Testis (tissue), 3 donors: ENCODE results near the gene PRKAR1B. TPM values are rescaled to one million over a fixed set of nuclear protein-coding genes. Genes with fewer than 3 reads are reported as not detected.

Source experiments
- DNase-seq: peaks from one replicate; pipeline ENCODE4 v3.0.0-alpha.2; 2019
- H3K27ac ChIP-seq, 2 donors: fragments of 200-600 bp; sonication (generic); one replicate each; pipeline ENCODE4 v1.5.1; 2019
- H3K27me3 ChIP-seq: fragments of 200-600 bp; sonication (generic); one replicate; pipeline ENCODE4 v1.5.1; 2019
- H3K36me3 ChIP-seq: fragments of 200-600 bp; sonication (generic); one replicate; pipeline ENCODE4 v1.5.1; 2017; ENCODE audit warnings: low read depth; ENCODE audit errors: missing control alignments
- H3K4me1 ChIP-seq: fragments of 200-600 bp; sonication (generic); one replicate; pipeline ENCODE4 v1.5.1; 2019
- H3K4me3 ChIP-seq, 2 donors: fragments of 200-600 bp; sonication (generic); one replicate each; pipeline ENCODE4 v1.5.1; 2017 to 2019
- H3K9me3 ChIP-seq: fragments of 200-600 bp; sonication (generic); one replicate; pipeline ENCODE4 v1.5.1; 2017
- CTCF ChIP-seq, 3 experiments: fragments of 450-650 bp in 2 of 3; fragments of 200-600 bp in 1 of 3; sonication (generic) in 1 of 3; IDR thresholded peaks; one replicate each; pipeline ENCODE4 v1.5.1; 2016 to 2019; ENCODE audit warnings: antibody characterized with exemption in 3 of 3, mild to moderate bottlenecking in 2 of 3, moderate library complexity in 1 of 3
- POLR2A ChIP-seq: fragments of 450-650 bp; IDR thresholded peaks from one replicate; pipeline ENCODE4 v1.6.1; 2017; ENCODE audit warnings: antibody characterized with exemption, mild to moderate bottlenecking, moderate library complexity
- WGBS, 2 donors: methylation state at CpG; one replicate each; pipeline ENCODE4 v1.1.5; 2018; 5-methylcytosine and 5-hydroxymethylcytosine counted together
- intact Hi-C: fragments of 100-400 bp; cut with DNase I; formaldehyde crosslinking; loops from one replicate; pipeline ENCODE4 v1.15.1; 2023; ENCODE audit warnings: low total_unique reads
- polyA plus RNA-seq: library from polyadenylated mRNA; stranded (reverse); fragments of 350-450 nt; fragmentation: Illumina TruSeq; extraction: RNeasy Lipid Tissue Mini Kit (QIAGEN cat#74804); gene quantifications from one replicate; pipeline ENCODE4 v1.2.3, GENCODE V29; 2014; ENCODE audit warnings: low read depth, low replicate concordance; ENCODE audit not compliant: insufficient read depth
- total RNA-seq, 2 donors: library from RNA; depleted of rRNA; stranded (reverse); fragments of >200 nt; gene quantifications; one replicate each; pipeline ENCODE4 v1.2.3, GENCODE V29; 2016

The PRKAR1B gene
- total and polyA plus RNA-seq, 3 donors from 2014 or later = 27.8 to 35.7 (median 31.3) TPM

GRCh38 chr7:772861-773621 lies 46.0 kb upstream of the PRKAR1B start:
- Histone ChIP-seq H3K4me1 (peaks cover 26% of the 10 kb centered on the region), H3K27ac (no peak overlapping the region), H3K36me3 (no peaks in the 10 kb centered on the region), H3K27me3 (no peaks in the 10 kb centered on the region), H3K4me3 (no peak overlapping the region), H3K9me3 (no peaks in the 10 kb centered on the region)
- 91 to 93% methylated on average over 18 to 32 of the region's 32 CpGs for WGBS, 2 donors
- no peak for DNase-seq
- intact Hi-C loops = loop anchor here (5.0 kb wide), 1 partner anchor 441 kb away; no protein-coding TSS in a partner anchor
- TF ChIP-seq CTCF (IDR thresholded peaks at IDR 0.05) = no peak
- TF ChIP-seq POLR2A = no peak

GRCh38 chr7:772392-772791 lies 45.3 kb upstream of the PRKAR1B start:
- Histone ChIP-seq H3K9me3 (no peaks in the 10 kb centered on the region), H3K4me3 (no peak overlapping the region), H3K4me1 (peaks cover 26% of the 10 kb centered on the region), H3K36me3 (no peaks in the 10 kb centered on the region), H3K27me3 (no peaks in the 10 kb centered on the region), H3K27ac (peak overlapping the region in 1 of 2 donors; percentile 79)
- TF ChIP-seq CTCF (IDR thresholded peaks at IDR 0.05) = no peak
- TF ChIP-seq POLR2A = no peak
- intact Hi-C loops = loop anchor here (5.0 kb wide), 1 partner anchor 440 kb away; no protein-coding TSS in a partner anchor
- 94 to 96% methylated on average over 13 of the region's 13 CpGs for WGBS, 2 donors
- DNase-seq = no peak

- TF ChIP-seq POLR2A (no peak), CTCF (IDR thresholded peaks at IDR 0.05) (no peak)
- Histone ChIP-seq H3K4me1 (peaks cover 26% of the 10 kb centered on the region), H3K9me3 (no peaks in the 10 kb centered on the region), H3K27me3 (no peaks in the 10 kb centered on the region), H3K27ac (peak overlapping the region; percentile 48 to 79), H3K36me3 (no peaks in the 10 kb centered on the region), H3K4me3 (no peak overlapping the region)
- WGBS, 2 donors = 48 to 68% methylated on average over 11 of the region's 11 CpGs
- intact Hi-C loops = loop anchor here (5.0 kb wide), 1 partner anchor 440 kb away; no protein-coding TSS in a partner anchor
- no peak for DNase-seq
Measured at GRCh38 chr7:772005-772294, 44.9 kb upstream of the PRKAR1B start.

GRCh38 chr7:771234-772004 lies 44.3 kb upstream of the PRKAR1B start:
- H3K27ac ChIP-seq = peak overlapping the region; percentile 48 to 79
- H3K36me3 ChIP-seq = no peaks in the 10 kb centered on the region
- no peak for TF ChIP-seq POLR2A
- no peak for TF ChIP-seq CTCF (IDR thresholded peaks at IDR 0.05)
- H3K27me3 ChIP-seq = no peaks in the 10 kb centered on the region
- peaks cover 26% of the 10 kb centered on the region for H3K4me1 ChIP-seq
- intact Hi-C loops = loop anchor here (5.0 kb wide), 1 partner anchor 439 kb away; no protein-coding TSS in a partner anchor
- no peak overlapping the region for H3K4me3 ChIP-seq
- peak; percentile 76 for DNase-seq
- 22 to 49% methylated on average over 14 to 24 of the region's 24 CpGs for WGBS, 2 donors
- no peaks in the 10 kb centered on the region for H3K9me3 ChIP-seq
